GM12874 (cell line): ENCODE data around the gene GYS1.

Source experiments
- CTCF ChIP-seq: IDR thresholded peaks from 2 replicates; pipeline ENCODE4 v1.5.1; 2011; ENCODE audit warnings: low read depth, mild to moderate bottlenecking, control low read depth, low read length, moderate library complexity; ENCODE audit not compliant: insufficient read depth

GYS1 gene

GRCh38 chr19:48958006-48958405, 35.1 kb downstream of the GYS1 start:
- TF ChIP-seq CTCF: no peak

- TF ChIP-seq CTCF: no peak
Measured at GRCh38 chr19:48955308-48955958, 37.7 kb downstream of the GYS1 start.

- TF ChIP-seq CTCF: no peak
Measured at GRCh38 chr19:48954595-48955307, 38.4 kb downstream of the GYS1 start, which contains the start of gene BAX. Gene BAX (plus strand): TSS chr19:48954875. CDS start chr19:48954929, 54 bp downstream.

- no peak for TF ChIP-seq CTCF
Measured at GRCh38 chr19:48953990-48954594, 39.0 kb downstream of the GYS1 start.

- no peak for TF ChIP-seq CTCF
Measured at GRCh38 chr19:48953141-48953540, 40.0 kb downstream of the GYS1 start.

GRCh38 chr19:48950830-48951519, 42.1 kb downstream of the GYS1 start:
- TF ChIP-seq CTCF: no peak

- TF ChIP-seq CTCF: no peak
Measured at GRCh38 chr19:48950159-48950558, 43.0 kb downstream of the GYS1 start.
